K562 (cell line): ENCODE measurements around the gene CREG1. TPM values are rescaled to one million over a fixed set of nuclear protein-coding genes. Genes with fewer than 3 reads are reported as not detected.

ENCODE experiments used
- ATAC-seq: fragments of 200-7000 bp; cut with Tn5 transposase; 3 replicates; pipeline ENCODE4 v1.9.1; 2020; ENCODE audit warnings: moderate library complexity
- BruUV-seq: library from RNA; stranded (reverse); fragments of 400-500 nt; replicated peaks from 2 replicates; lab custom pipeline; 2021; lab: Mats Ljungman, UMichigan
- CTCF ChIA-PET: fragments of 300-600 bp; formaldehyde crosslinking; extraction: SDS; loops from one replicate; lab custom pipeline; 2021; ENCODE audit warnings: low intra/inter-chr PET ratio; lab: Yijun Ruan, JAX
- POLR2A ChIA-PET: fragments of 300-600, 350-650 bp; sonication (Branson Sonifier 250); formaldehyde crosslinking; extraction: SDS; loops from one replicate; lab custom pipeline; 2021; ENCODE audit warnings: antibody characterized with exemption, inconsistent platforms; lab: Yijun Ruan, JAX
- DNase-seq, 4 experiments: peaks; one replicate each; pipeline versions ENCODE4 v3.0.0 to v3.0.0-alpha.2; 2011 to 2018; ENCODE audit warnings: low spot score in 3 of 4, mixed read lengths in 3 of 4; ENCODE audit errors: extremely low read depth in 1 of 4
- FAIRE-seq: peaks from 2 replicates; lab custom pipeline; 2011; peaks lifted over from hg19 to GRCh38; lab: Jason Lieb, UNC
- H2AFZ ChIP-seq: 2 replicates; pipeline ENCODE4 v1.6.0; 2011; ENCODE audit warnings: low read depth, low read length, control low read depth, inconsistent platforms
- H3K27ac ChIP-seq: fragments of 200-600 bp; 3 replicates; pipeline ENCODE4 v1.8.0; 2011; ENCODE audit warnings: low read depth, mild to moderate bottlenecking, control low read depth, inconsistent platforms, low read length, moderate library complexity, mixed read lengths; ENCODE audit errors: extremely low read depth
- H3K27me3 ChIP-seq, 2 experiments: fragments of 300-600 bp in 1 of 2; 2 replicates in 1 of 2; 3 replicates in 1 of 2; pipeline versions ENCODE4 v1.6.0 to v1.8.0; 2011; ENCODE audit warnings: inconsistent platforms in 2 of 2, low read length in 2 of 2, mild to moderate bottlenecking in 1 of 2, mixed read lengths in 1 of 2, moderate library complexity in 1 of 2; ENCODE audit not compliant: control insufficient read depth in 2 of 2, insufficient read depth in 2 of 2
- H3K36me3 ChIP-seq: fragments of 300-600 bp; 3 replicates; pipeline ENCODE4 v1.8.0; 2011; ENCODE audit warnings: mild to moderate bottlenecking, low read length, inconsistent platforms; ENCODE audit not compliant: control insufficient read depth, insufficient read depth
- H3K4me1 ChIP-seq, 2 experiments: fragments of 200-600 bp in 1 of 2; replicated peaks in 1 of 2; 2 replicates in 1 of 2; 3 replicates in 1 of 2; pipeline versions ENCODE4 v1.5.1 to v1.8.0; 2011; ENCODE audit warnings: inconsistent platforms in 2 of 2, low read length in 2 of 2, mild to moderate bottlenecking in 1 of 2, mixed read lengths in 1 of 2, moderate library complexity in 1 of 2; ENCODE audit not compliant: control insufficient read depth in 2 of 2, insufficient read depth in 2 of 2
- H3K4me2 ChIP-seq: 2 replicates; pipeline ENCODE4 v1.6.1; 2011; ENCODE audit warnings: low read length, control low read depth, inconsistent platforms, mixed read lengths; ENCODE audit not compliant: insufficient read depth
- H3K4me3 ChIP-seq: fragments of 200-600 bp; sonication (generic), shearing (Covaris generic); 2 replicates; pipeline ENCODE4 v1.5.1; 2016; ENCODE audit warnings: control low read depth, inconsistent platforms
- H3K79me2 ChIP-seq: fragments of 200-600 bp; 3 replicates; pipeline ENCODE4 v1.8.0; 2011; ENCODE audit warnings: low read length, inconsistent platforms; ENCODE audit not compliant: control insufficient read depth, insufficient read depth
- H3K9ac ChIP-seq, 2 experiments: 2 replicates each; pipeline versions ENCODE4 v1.6.0 to v1.6.1; 2011; ENCODE audit warnings: low read depth in 2 of 2, low read length in 2 of 2, control low read depth in 1 of 2, inconsistent platforms in 1 of 2, mild to moderate bottlenecking in 1 of 2, mixed read lengths in 1 of 2; ENCODE audit not compliant: insufficient read depth in 1 of 2
- H3K9me1 ChIP-seq: one replicate; pipeline ENCODE4 v1.6.0; 2011; ENCODE audit warnings: inconsistent platforms, mild to moderate bottlenecking, low read length, moderate library complexity; ENCODE audit not compliant: control insufficient read depth, insufficient read depth
- H3K9me3 ChIP-seq: replicated peaks from 2 replicates; pipeline ENCODE4 v1.5.1; 2011; ENCODE audit warnings: low read depth, low read length, inconsistent platforms; ENCODE audit not compliant: control insufficient read depth, insufficient read depth
- H4K20me1 ChIP-seq: replicated peaks from 2 replicates; pipeline ENCODE4 v1.6.1; 2011; ENCODE audit warnings: low read length, inconsistent platforms, mixed read lengths; ENCODE audit not compliant: control insufficient read depth, insufficient read depth
- CCAR2 ChIP-seq: fragments of 200-400 bp; formaldehyde crosslinking; IDR thresholded peaks from 2 replicates; pipeline ENCODE4 v1.6.1; 2017; ENCODE audit warnings: mild to moderate bottlenecking, low read depth, low read length
- ELF1 ChIP-seq: fragments of 200-800 bp; sonication (Bioruptor generic); IDR thresholded peaks from 2 replicates; pipeline ENCODE4 v1.6.1; 2016; ENCODE audit warnings: missing genetic modification characterization, missing compliant biosample characterization
- MAFF ChIP-seq: IDR thresholded peaks from 2 replicates; pipeline ENCODE4 v1.6.1; 2012; ENCODE audit warnings: low read length, improper control_type of control experiment
- NCOA6 ChIP-seq: fragments of 450-650 bp; IDR thresholded peaks from 2 replicates; pipeline ENCODE4 v1.6.1; 2017; ENCODE audit warnings: mild to moderate bottlenecking
- SIX5 ChIP-seq, 2 experiments: IDR thresholded peaks; 2 replicates each; pipeline ENCODE4 v1.6.1; 2011; ENCODE audit warnings: low read length in 2 of 2, borderline replicate concordance in 1 of 2, low read depth in 1 of 2, mild to moderate bottlenecking in 1 of 2, moderate library complexity in 1 of 2; ENCODE audit not compliant: insufficient read depth in 1 of 2
- TEAD2 ChIP-seq: fragments of 450-650 bp; IDR thresholded peaks from 2 replicates; pipeline ENCODE4 v1.6.1; 2016; ENCODE audit warnings: missing genetic modification characterization, control low read depth, missing compliant biosample characterization
- THRAP3 ChIP-seq: fragments of 450-650 bp; IDR thresholded peaks from 2 replicates; pipeline ENCODE4 v1.6.1; 2016; ENCODE audit warnings: mild to moderate bottlenecking, inconsistent platforms, borderline replicate concordance
- ZNF134 ChIP-seq: fragments of 250-450 bp; sonication (Bioruptor Pico); conservative IDR thresholded peaks from 2 replicates; pipeline ENCODE4 v1.4.0; 2020
- whole genome bisulfite sequencing: fragments of 100-300 bp; shearing (Covaris generic); methylation state at CpG from one replicate; pipeline ENCODE4 v1.1.6; 2016; ENCODE audit warnings: low coverage, mixed read lengths; ENCODE audit not compliant: insufficient coverage; ENCODE audit errors: missing lambda C conversion rate; 5-methylcytosine and 5-hydroxymethylcytosine counted together
- in situ Hi-C: fragments of 300-500 bp; cut with MboI; formaldehyde crosslinking; loops from 4 replicates; pipeline ENCODE4 v1.15.0; 2018; ENCODE audit warnings: inconsistent platforms, mixed read lengths
- intact Hi-C: fragments of 100-400 bp; cut with micrococcal nuclease; formaldehyde crosslinking; loops from 2 replicates; pipeline ENCODE4 v1.14.2; 2022
- polyA plus RNA-seq, 8 experiments: library from polyadenylated mRNA; depleted of rRNA in 4 of 8; stranded (reverse) in 5 of 8; unstranded in 3 of 8; fragments of >200 nt; fragmentation: Nextera tagmentation in 2 of 8; fragmentation: Illumina TruSeq in 1 of 8; extraction: Ambion mirVana in 2 of 8; extraction: Trizol in 1 of 8; gene quantifications; 2 replicates each; pipeline versions ENCODE4 v1.2.1 to v1.2.3, GENCODE V29; 2011 to 2014; ENCODE audit warnings: inconsistent platforms in 1 of 8, missing spikeins in 1 of 8
- total RNA-seq, 7 experiments: library from RNA; depleted of rRNA in 6 of 7; stranded (reverse); fragments of >200 nt in 6 of 7; fragmentation: Illumina TruSeq in 2 of 7; extraction: Trizol in 2 of 7; gene quantifications; 2 replicates each; pipeline versions ENCODE4 v1.2.1 to v1.2.3, GENCODE V29; 2011 to 2021; ENCODE audit warnings: low replicate concordance in 1 of 7

CREG1 gene
- total and polyA plus RNA-seq, 9 of the 15 experiments (the other 6 are each of a cell fraction or from before 2014, with no cell fraction given) = 45.7 to 272 (median 161) TPM

- WGBS = 69% methylated on average over 2 of the region's 2 CpGs
- ChIA-PET POLR2A (interaction anchor here (1.4 kb wide), 1 partner anchor 9 kb away, joined by 3 read pairs; no protein-coding TSS in a partner anchor), CTCF (interaction anchor here (0.6 kb wide), 1 partner anchor 331 kb away, joined by 3 read pairs; no protein-coding TSS in a partner anchor)
These were observed 33.8 kb upstream of the CREG1 start for GRCh38 chr1:167587342-167587741.

GRCh38 chr1:167584581-167584980 lies 31.0 kb upstream of the CREG1 start:
- H3K9me3 ChIP-seq = no peaks in the 10 kb centered on the region
- no peak overlapping the region for H2AFZ ChIP-seq
- no peak for DNase-seq
- H4K20me1 ChIP-seq = no peaks in the 10 kb centered on the region
- intact Hi-C loops (no loop called here), in situ Hi-C loops (no loop called here)
- H3K9me1 ChIP-seq = no peaks in the 10 kb centered on the region
- ChIA-PET CTCF (no interaction called here), POLR2A (interaction anchor here (1.0 kb wide), 1 partner anchor 9 kb away, joined by 3 read pairs; no protein-coding TSS in a partner anchor)
- ATAC-seq = no peak
- H3K4me3 ChIP-seq = no peak overlapping the region
- TF ChIP-seq TEAD2 (tag) (no peak), NCOA6 (no peak), MAFF (no peak), THRAP3 (no peak)
- H3K36me3 ChIP-seq = no peaks in the 10 kb centered on the region
- H3K4me2 ChIP-seq = no peak overlapping the region
- no peaks in the 10 kb centered on the region; a peak in 2 of 5 replicates for H3K4me1 ChIP-seq
- 44% methylated on average over 3 of the region's 3 CpGs for WGBS
- H3K27me3 ChIP-seq = no peaks in the 10 kb centered on the region
- no peak for FAIRE-seq
- no peak overlapping the region for H3K9ac ChIP-seq
- H3K79me2 ChIP-seq = no peaks in the 10 kb centered on the region
- BruUV-seq = no TSS peak
- no peak overlapping the region for H3K27ac ChIP-seq

More at GRCh38 chr1:167587342-167587741, 33.8 kb upstream of the CREG1 start:
- Histone ChIP-seq H3K4me1 (peaks cover 0 to 2% of the 10 kb centered on the region in 2 experiments; a peak in 3 of 5 replicates), H3K4me3 (no peak overlapping the region), H3K9me3 (no peaks in the 10 kb centered on the region), H3K27ac (no peak overlapping the region), H2AFZ (no peak overlapping the region), H4K20me1 (no peaks in the 10 kb centered on the region), H3K4me2 (no peak overlapping the region), H3K36me3 (no peaks in the 10 kb centered on the region), H3K9ac (no peak overlapping the region; a peak in 1 of 4 replicates), H3K9me1 (no peaks in the 10 kb centered on the region), H3K27me3 (no peaks in the 10 kb centered on the region), H3K79me2 (no peaks in the 10 kb centered on the region)
- in situ Hi-C loops = no loop called here
- DNase-seq = no peak
- ATAC-seq = no peak
- no peak for FAIRE-seq
- no TSS peak for BruUV-seq
- intact Hi-C loops = no loop called here
- no peak for TF ChIP-seq CCAR2
- TF ChIP-seq ELF1 (tag) = no peak
- no peak for TF ChIP-seq ZNF134 (CRISPR knock-in tag)
- TF ChIP-seq SIX5 (IDR thresholded peaks at IDR 0.05; ENCODE audit: borderline replicate concordance in 1 of 2, insufficient read depth in 1 of 2, low read depth in 1 of 2, low read length in 2 of 2) = no peak
